H1 (cell line): ENCODE measurements around the gene CYLD. TPM values are rescaled to one million over a fixed set of nuclear protein-coding genes. Genes with fewer than 3 reads are reported as not detected.

ENCODE experiments used
- CTCF ChIA-PET: fragments of 300-600 bp; sonication (Branson Sonifier 250); formaldehyde crosslinking; loops from one replicate; lab custom pipeline; 2021; ENCODE audit not compliant: partially characterized antibody; lab: Charles Lee
- POLR2A ChIA-PET: fragments of 300-600 bp; sonication (Branson Sonifier 250); formaldehyde crosslinking; loops from one replicate; lab custom pipeline; 2021; ENCODE audit warnings: inconsistent platforms; ENCODE audit not compliant: partially characterized antibody; lab: Charles Lee
- DNase-seq, 2 experiments: peaks; one replicate each; pipeline versions ENCODE4 v3.0.0 to v3.0.0-alpha.2; 2010 to 2022; ENCODE audit warnings: low spot score in 2 of 2, low read depth in 1 of 2, mixed read lengths in 1 of 2
- FAIRE-seq: peaks from 2 replicates; lab custom pipeline; 2011; peaks lifted over from hg19 to GRCh38; lab: Jason Lieb, UNC
- H2AFZ ChIP-seq: 2 replicates; pipeline ENCODE4 v1.8.1; 2012; ENCODE audit warnings: low read length, inconsistent platforms
- H2AK5ac ChIP-seq: 2 replicates; pipeline ENCODE4 v1.6.1; 2013; ENCODE audit warnings: low read depth, low read length
- H2BK120ac ChIP-seq: replicated peaks from 2 replicates; pipeline ENCODE3; 2013; ENCODE audit warnings: low read depth, low read length, inconsistent platforms
- H2BK12ac ChIP-seq: 2 replicates; pipeline ENCODE4 v1.6.1; 2013; ENCODE audit warnings: low read depth, low read length
- H2BK15ac ChIP-seq: 2 replicates; pipeline ENCODE4 v1.6.1; 2013; ENCODE audit warnings: low read length
- H2BK20ac ChIP-seq: 2 replicates; pipeline ENCODE4 v1.6.1; 2013; ENCODE audit warnings: low read length
- H2BK5ac ChIP-seq: 2 replicates; pipeline ENCODE4 v1.6.1; 2013; ENCODE audit warnings: low read depth, low read length
- H3K14ac ChIP-seq: 2 replicates; pipeline ENCODE4 v1.6.1; 2013; ENCODE audit warnings: inconsistent platforms; ENCODE audit not compliant: insufficient read length
- H3K18ac ChIP-seq: 2 replicates; pipeline ENCODE4 v1.6.1; 2013; ENCODE audit warnings: low read length; ENCODE audit errors: extremely low read depth
- H3K23ac ChIP-seq: 2 replicates; pipeline ENCODE4 v1.6.1; 2013; ENCODE audit warnings: inconsistent platforms; ENCODE audit not compliant: insufficient read length
- H3K23me2 ChIP-seq: 2 replicates; pipeline ENCODE4 v1.6.1; 2013; ENCODE audit warnings: low read depth, low read length
- H3K27ac ChIP-seq: 2 replicates; pipeline ENCODE4 v1.6.1; 2011; ENCODE audit warnings: low read depth, low read length, inconsistent platforms
- H3K27me3 ChIP-seq, 4 experiments: replicated peaks in 1 of 4; 1 replicate in 1 of 4; 2 replicates in 3 of 4; pipeline versions ENCODE4 v1.6.1 to v1.8.1; 2011 to 2013; ENCODE audit warnings: low read length in 3 of 4, mild to moderate bottlenecking in 3 of 4, inconsistent platforms in 2 of 4, mixed read lengths in 2 of 4, moderate library complexity in 1 of 4; ENCODE audit not compliant: control insufficient read depth in 3 of 4, insufficient read depth in 3 of 4; ENCODE audit errors: extremely low read depth in 1 of 4
- H3K36me3 ChIP-seq, 4 experiments: 2 replicates each; pipeline versions ENCODE4 v1.6.1 to v1.8.1; 2011 to 2013; ENCODE audit warnings: mild to moderate bottlenecking in 4 of 4, low read length in 3 of 4, moderate library complexity in 2 of 4, control low read depth in 1 of 4, inconsistent platforms in 1 of 4; ENCODE audit not compliant: insufficient read depth in 4 of 4, control insufficient read depth in 2 of 4
- H3K4ac ChIP-seq: replicated peaks from 2 replicates; pipeline ENCODE3; 2013; ENCODE audit warnings: low read length, low read depth, mixed read lengths, inconsistent platforms; ENCODE audit not compliant: insufficient read length
- H3K4me1 ChIP-seq, 4 experiments: replicated peaks in 1 of 4; 1 replicate in 1 of 4; 2 replicates in 3 of 4; pipeline versions ENCODE4 v1.6.1 to v1.8.1; 2011 to 2013; ENCODE audit warnings: low read length in 3 of 4, inconsistent platforms in 2 of 4, mixed read lengths in 1 of 4; ENCODE audit not compliant: insufficient read depth in 4 of 4, control insufficient read depth in 3 of 4
- H3K4me2 ChIP-seq, 2 experiments: 2 replicates each; pipeline versions ENCODE4 v1.6.1 to v1.8.1; 2011 to 2013; ENCODE audit warnings: low read depth in 2 of 2, low read length in 2 of 2, control low read depth in 1 of 2, inconsistent platforms in 1 of 2, mild to moderate bottlenecking in 1 of 2; ENCODE audit not compliant: insufficient read depth in 1 of 2
- H3K4me3 ChIP-seq, 4 experiments: fragments of 200-600, 300-600 bp in 1 of 4; sonication (generic), shearing (Covaris generic), sonication (Bioruptor Twin) in 1 of 4; 2 replicates each; pipeline versions ENCODE4 v1.5.1 to v1.8.1; 2011 to 2016; ENCODE audit warnings: low read length in 4 of 4, low read depth in 3 of 4, control low read depth in 2 of 4, inconsistent platforms in 2 of 4, mild to moderate bottlenecking in 2 of 4, mixed read lengths in 1 of 4, moderate library complexity in 1 of 4; ENCODE audit not compliant: insufficient read depth in 2 of 4; ENCODE audit errors: extremely low read depth in 1 of 4
- H3K56ac ChIP-seq: replicated peaks from 2 replicates; pipeline ENCODE3; 2013; ENCODE audit warnings: low read depth, mild to moderate bottlenecking, mixed read lengths, low read length, inconsistent platforms; ENCODE audit not compliant: insufficient read length
- H3K79me1 ChIP-seq: 2 replicates; pipeline ENCODE4 v1.6.1; 2013; ENCODE audit warnings: low read depth, low read length, control low read depth
- H3K79me2 ChIP-seq, 2 experiments: 2 replicates each; pipeline versions ENCODE4 v1.6.1 to v1.8.1; 2012 to 2013; ENCODE audit warnings: low read length in 2 of 2, mild to moderate bottlenecking in 2 of 2, inconsistent platforms in 1 of 2; ENCODE audit not compliant: insufficient read depth in 2 of 2, control insufficient read depth in 1 of 2
- H3K9ac ChIP-seq, 4 experiments: replicated peaks in 1 of 4; 1 replicate in 1 of 4; 2 replicates in 3 of 4; pipeline versions ENCODE4 v1.6.1 to v1.8.1; 2011 to 2013; ENCODE audit warnings: low read depth in 3 of 4, low read length in 3 of 4, control low read depth in 2 of 4, mild to moderate bottlenecking in 2 of 4, moderate library complexity in 2 of 4, inconsistent platforms in 1 of 4; ENCODE audit errors: extremely low read depth in 1 of 4
- H3K9me3 ChIP-seq, 2 experiments: 2 replicates each; pipeline versions ENCODE4 v1.6.1 to v1.8.1; 2012 to 2013; ENCODE audit warnings: mild to moderate bottlenecking in 2 of 2, moderate library complexity in 2 of 2, control low read depth in 1 of 2, inconsistent platforms in 1 of 2, low read depth in 1 of 2, low read length in 1 of 2, mixed read lengths in 1 of 2; ENCODE audit not compliant: insufficient read depth in 2 of 2
- H4K20me1 ChIP-seq, 2 experiments: replicated peaks in 1 of 2; 2 replicates each; pipeline versions ENCODE3 to v1.8.1; 2011 to 2013; ENCODE audit warnings: inconsistent platforms in 2 of 2, low read length in 2 of 2, mild to moderate bottlenecking in 1 of 2; ENCODE audit not compliant: insufficient read depth in 2 of 2, control insufficient read depth in 1 of 2
- H4K5ac ChIP-seq: 2 replicates; pipeline ENCODE4 v1.6.1; 2013; ENCODE audit warnings: low read length, low read depth, mixed read lengths, inconsistent platforms; ENCODE audit not compliant: insufficient read length
- H4K8ac ChIP-seq: 2 replicates; pipeline ENCODE4 v1.8.0; 2013; ENCODE audit warnings: mild to moderate bottlenecking, moderate library complexity, low read length, inconsistent platforms; ENCODE audit not compliant: insufficient read depth; ENCODE audit errors: extremely low read depth
- H4K91ac ChIP-seq: replicated peaks from 2 replicates; pipeline ENCODE3; 2013; ENCODE audit warnings: low read length, mixed read lengths, inconsistent platforms; ENCODE audit not compliant: insufficient read length
- ASH2L ChIP-seq: fragments of 200-600, 300-600 bp; sonication (generic); IDR thresholded peaks from one replicate; pipeline ENCODE4 v1.7.1; 2017; ENCODE audit warnings: low read length
- CBX8 ChIP-seq: fragments of 300-800, 300-1000 bp; sonication (generic); IDR thresholded peaks from 2 replicates; pipeline ENCODE4 v1.7.1; 2016; ENCODE audit warnings: low read depth, low read length, borderline replicate concordance
- JUND ChIP-seq: IDR thresholded peaks from 2 replicates; pipeline ENCODE4 v1.6.1; 2011; ENCODE audit warnings: mild to moderate bottlenecking, improper control_type of control experiment, low read length
- KDM4A ChIP-seq: IDR thresholded peaks from one replicate; pipeline ENCODE4 v1.7.1; 2012; ENCODE audit warnings: low read depth, mild to moderate bottlenecking, moderate library complexity, low read length, inconsistent platforms; ENCODE audit not compliant: severe bottlenecking
- WGBS, 2 experiments: shearing (Covaris generic) in 1 of 2; methylation state at CpG; one replicate each; pipeline versions ENCODE4 v1.1.6 to v1.1.7; 2013 to 2015; ENCODE audit warnings: low lambda C conversion rate in 2 of 2, mixed read lengths in 2 of 2, inconsistent platforms in 1 of 2, low coverage in 1 of 2, missing lambda C conversion rate in 1 of 2; ENCODE audit not compliant: insufficient replicate concordance in 2 of 2, insufficient coverage in 1 of 2, insufficient read length in 1 of 2; ENCODE audit errors: extremely low coverage in 1 of 2, missing lambda C conversion rate in 1 of 2; 5-methylcytosine and 5-hydroxymethylcytosine counted together
- polyA plus RNA-seq, 7 experiments: library from polyadenylated mRNA; depleted of rRNA in 3 of 7; stranded (reverse) in 5 of 7; unstranded in 2 of 7; fragments of >200 nt in 5 of 7; fragments of 200-250 nt in 2 of 7; gene quantifications; 1 replicate in 5 of 7; 2 replicates in 1 of 7; 4 replicates in 1 of 7; pipeline versions ENCODE4 v1.2.1 to v1.2.3, GENCODE V29; 2011 to 2013; ENCODE audit warnings: missing spikeins in 2 of 7, mixed read lengths in 2 of 7
- total RNA-seq: library from RNA; stranded (reverse); fragmentation: NEBNext Ultra II Directional; extraction: Animal tissue kit (Norgen Biotek cat#: 25700); gene quantifications from 2 replicates; pipeline ENCODE4 v1.2.1, GENCODE V29; 2021
- TF ChIP-seq, protein P1 (sequence below): IDR thresholded peaks from 2 replicates; pipeline ENCODE4 v1.6.1; 2012; ENCODE audit warnings: inconsistent platforms

The CYLD gene
- total and polyA plus RNA-seq, 2 of the 8 experiments (the other 6 are each of a cell fraction or from before 2014, with no cell fraction given) = 3.7 to 18.8 TPM

DNA sequence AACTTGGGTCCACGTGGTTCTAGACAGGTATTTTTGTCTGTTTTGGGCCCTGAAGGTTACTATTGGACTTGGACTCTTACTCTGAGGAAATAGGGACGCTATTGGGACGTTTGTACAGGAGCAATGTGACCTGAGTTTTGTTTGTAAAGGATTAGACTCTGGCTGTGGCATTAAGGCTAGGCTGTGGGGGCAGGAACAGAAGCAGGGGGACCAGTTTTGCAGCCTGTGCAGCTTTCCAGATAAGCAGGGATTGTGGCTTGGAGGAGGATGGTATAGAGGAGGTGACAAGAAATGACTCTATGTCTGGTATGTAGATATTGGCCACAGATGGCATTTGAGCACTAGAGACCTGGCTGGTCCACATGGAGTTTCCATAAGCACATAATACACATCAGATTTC is 35.6 kb upstream of the CYLD start:
- H3K4me3 ChIP-seq = no peak overlapping the region
- H4K5ac ChIP-seq = no peak overlapping the region
- no peaks in the 10 kb centered on the region for H3K79me1 ChIP-seq
- H3K4me2 ChIP-seq = no peak overlapping the region
- no peak overlapping the region for H2BK120ac ChIP-seq
- H2BK20ac ChIP-seq = no peak overlapping the region
- H3K9ac ChIP-seq = no peak overlapping the region
- H3K23me2 ChIP-seq = no peaks in the 10 kb centered on the region
- H2BK12ac ChIP-seq = no peak overlapping the region
- FAIRE-seq (no peak), DNase-seq (no peak)
- H3K27ac ChIP-seq = no peak overlapping the region
- no peak overlapping the region for H4K91ac ChIP-seq
- H4K20me1 ChIP-seq = no peaks in the 10 kb centered on the region
- no peak overlapping the region for H4K8ac ChIP-seq
- no peak overlapping the region for H2AFZ ChIP-seq
- CTCF ChIA-PET = no interaction called here
- no peak overlapping the region for H2BK15ac ChIP-seq
- no peaks in the 10 kb centered on the region for H3K27me3 ChIP-seq
- no peak overlapping the region for H2AK5ac ChIP-seq
- TF ChIP-seq, protein P1, sequence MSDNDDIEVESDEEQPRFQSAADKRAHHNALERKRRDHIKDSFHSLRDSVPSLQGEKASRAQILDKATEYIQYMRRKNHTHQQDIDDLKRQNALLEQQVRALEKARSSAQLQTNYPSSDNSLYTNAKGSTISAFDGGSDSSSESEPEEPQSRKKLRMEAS = no peak
- TF ChIP-seq ASH2L (no peak), KDM4A (no peak), CBX8 (no peak), JUND (no peak)
- no peak overlapping the region for H3K23ac ChIP-seq
- H3K56ac ChIP-seq = no peak overlapping the region
- H3K18ac ChIP-seq = no peak overlapping the region
- no peak overlapping the region for H3K14ac ChIP-seq
- 63% methylated on average over 3 of the region's 3 CpGs; no CpG with 5 or more reads in 1 of the 2 experiments for WGBS, 2 experiments
- no peak overlapping the region for H3K4ac ChIP-seq
- no peaks in the 10 kb centered on the region for H3K4me1 ChIP-seq
- H3K79me2 ChIP-seq = no peaks in the 10 kb centered on the region
- no peak overlapping the region for H2BK5ac ChIP-seq
- H3K9me3 ChIP-seq = peaks cover 7 to 19% of the 10 kb centered on the region in 2 experiments
- POLR2A ChIA-PET = no interaction called here
- no peaks in the 10 kb centered on the region for H3K36me3 ChIP-seq
